ENCODE measurements around the gene F7. TPM values are rescaled to one million over a fixed set of nuclear protein-coding genes. Genes with fewer than 3 reads are reported as not detected.

Gene F7
- total RNA-seq, 6 experiments from 2014 or later: 42.9 to 147 (median 84.2) TPM

- no CpG with 5 or more reads among the region's 61 CpGs for WGBS (ENCODE audit: insufficient coverage, low coverage, low lambda C conversion rate, missing lambda C conversion rate)
- DNase-seq (no peak), ATAC-seq (peak in 1 of 4 donors; percentile 5)
- H3K4me3 ChIP-seq: no peak overlapping the region
- no peaks in the 10 kb centered on the region for H3K36me3 ChIP-seq
- H3K27ac ChIP-seq: no peak overlapping the region
- TF ChIP-seq, protein P1, sequence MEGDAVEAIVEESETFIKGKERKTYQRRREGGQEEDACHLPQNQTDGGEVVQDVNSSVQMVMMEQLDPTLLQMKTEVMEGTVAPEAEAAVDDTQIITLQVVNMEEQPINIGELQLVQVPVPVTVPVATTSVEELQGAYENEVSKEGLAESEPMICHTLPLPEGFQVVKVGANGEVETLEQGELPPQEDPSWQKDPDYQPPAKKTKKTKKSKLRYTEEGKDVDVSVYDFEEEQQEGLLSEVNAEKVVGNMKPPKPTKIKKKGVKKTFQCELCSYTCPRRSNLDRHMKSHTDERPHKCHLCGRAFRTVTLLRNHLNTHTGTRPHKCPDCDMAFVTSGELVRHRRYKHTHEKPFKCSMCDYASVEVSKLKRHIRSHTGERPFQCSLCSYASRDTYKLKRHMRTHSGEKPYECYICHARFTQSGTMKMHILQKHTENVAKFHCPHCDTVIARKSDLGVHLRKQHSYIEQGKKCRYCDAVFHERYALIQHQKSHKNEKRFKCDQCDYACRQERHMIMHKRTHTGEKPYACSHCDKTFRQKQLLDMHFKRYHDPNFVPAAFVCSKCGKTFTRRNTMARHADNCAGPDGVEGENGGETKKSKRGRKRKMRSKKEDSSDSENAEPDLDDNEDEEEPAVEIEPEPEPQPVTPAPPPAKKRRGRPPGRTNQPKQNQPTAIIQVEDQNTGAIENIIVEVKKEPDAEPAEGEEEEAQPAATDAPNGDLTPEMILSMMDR (IDR thresholded peaks at IDR 0.05): no peak
- intact Hi-C loops (cut with DNase I): loop anchor here in 1 of 2 donors (10.0 kb wide), 1 partner anchor 51 kb away; no protein-coding TSS in a partner anchor
- H3K4me1 ChIP-seq: no peaks in the 10 kb centered on the region
- no peaks in the 10 kb centered on the region for H3K9me3 ChIP-seq
- H3K27me3 ChIP-seq: no peaks in the 10 kb centered on the region
Measured at GRCh38 chr13:113096052-113096744, 9.4 kb upstream of the F7 start.

DNA sequence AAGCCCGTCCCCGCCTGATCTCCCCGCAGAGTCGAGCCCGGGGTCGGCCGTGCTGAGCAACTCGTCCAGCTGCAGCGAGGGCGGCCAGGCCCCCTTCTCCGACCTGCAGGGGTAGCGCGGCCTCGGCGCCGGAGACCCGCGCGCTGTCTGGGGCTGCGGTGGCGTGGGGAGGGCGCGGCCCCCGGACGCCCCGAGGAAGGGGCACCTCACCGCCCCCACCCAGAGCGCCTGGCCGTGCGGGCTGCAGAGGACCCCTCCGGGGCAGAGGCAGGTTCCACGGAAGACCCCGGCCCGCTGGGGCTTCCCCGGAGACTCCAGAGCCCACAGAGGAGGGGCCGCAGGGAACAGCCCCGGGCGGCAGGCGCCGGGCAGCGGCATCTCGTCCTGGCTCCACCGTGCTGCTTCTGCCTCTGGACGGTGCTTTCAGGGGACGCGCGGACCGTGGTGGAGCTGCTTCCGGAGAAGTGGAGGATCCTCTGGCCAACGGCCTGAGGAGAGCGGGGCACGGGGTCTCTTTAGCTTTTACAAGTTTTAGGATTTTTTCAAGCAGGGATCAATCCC lies 8.8 kb upstream of the F7 start:
- no peaks in the 10 kb centered on the region for H3K36me3 ChIP-seq
- H3K27ac ChIP-seq: no peak overlapping the region
- TF ChIP-seq POLR2A (IDR thresholded peaks at IDR 0.05): no peak
- TF ChIP-seq, protein P1 (IDR thresholded peaks at IDR 0.05): no peak
- H3K9me3 ChIP-seq: no peaks in the 10 kb centered on the region
- H3K27me3 ChIP-seq: no peaks in the 10 kb centered on the region
- whole genome bisulfite sequencing (ENCODE audit: insufficient coverage, low coverage, low lambda C conversion rate, missing lambda C conversion rate): 95% methylated on average over 5 of the region's 52 CpGs
- H3K4me3 ChIP-seq: no peak overlapping the region
- no peak for DNase-seq
- intact Hi-C loops (cut with DNase I): loop anchor here in 1 of 2 donors (10.0 kb wide), 1 partner anchor 52 kb away; no protein-coding TSS in a partner anchor
- H3K4me1 ChIP-seq: no peaks in the 10 kb centered on the region
- ATAC-seq: peak in 1 of 4 donors; percentile 7

GRCh38 chr13:113097651-113098050 lies 7.9 kb upstream of the F7 start:
- 98% methylated on average over 6 of the region's 7 CpGs for WGBS (ENCODE audit: insufficient coverage, low coverage, low lambda C conversion rate, missing lambda C conversion rate)
- H3K4me1 ChIP-seq: no peaks in the 10 kb centered on the region

DNA sequence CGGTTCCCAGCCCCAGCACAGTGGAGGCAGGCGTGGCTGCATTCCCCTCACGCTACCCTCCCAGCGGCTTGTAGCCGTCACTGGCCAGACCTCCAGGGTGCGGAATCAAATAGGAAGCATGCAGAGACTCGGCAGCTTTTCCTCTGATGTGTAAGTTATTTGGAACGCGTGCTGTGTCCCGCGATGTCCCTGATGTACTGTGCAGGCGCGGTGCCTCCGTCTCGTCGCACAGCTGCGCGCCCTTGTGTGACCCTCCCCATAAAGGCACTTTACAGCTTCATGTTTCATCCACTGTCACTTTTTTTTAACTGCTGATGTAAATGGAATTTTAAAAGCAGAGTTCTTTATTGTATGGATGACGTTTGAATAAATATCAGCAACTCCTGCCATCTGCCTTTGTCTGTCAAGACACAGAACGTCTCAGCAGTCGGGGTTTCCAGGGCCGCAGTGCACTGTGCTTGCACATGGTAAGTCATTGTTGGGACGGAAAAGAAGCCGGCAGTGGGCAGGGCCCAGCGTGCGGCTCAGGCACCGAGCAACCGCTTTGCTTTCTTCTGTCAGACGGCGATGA lies 7.3 kb upstream of the F7 start:
- Histone ChIP-seq H3K27ac (no peak overlapping the region), H3K9me3 (no peaks in the 10 kb centered on the region), H3K27me3 (no peaks in the 10 kb centered on the region), H3K4me1 (no peaks in the 10 kb centered on the region), H3K4me3 (no peak overlapping the region), H3K36me3 (no peaks in the 10 kb centered on the region)
- 95% methylated on average over 15 of the region's 30 CpGs for WGBS (ENCODE audit: insufficient coverage, low coverage, low lambda C conversion rate, missing lambda C conversion rate)
- no peak for DNase-seq
- ATAC-seq: no peak
- intact Hi-C loops (cut with DNase I): loop anchor here in 1 of 2 donors (10.0 kb wide), 1 partner anchor 53 kb away; no protein-coding TSS in a partner anchor
- TF ChIP-seq, protein P1 (IDR thresholded peaks at IDR 0.05): no peak
- TF ChIP-seq POLR2A (IDR thresholded peaks at IDR 0.05): no peak

More at GRCh38 chr13:113097651-113098050, 7.9 kb upstream of the F7 start:
- Histone ChIP-seq H3K36me3 (no peaks in the 10 kb centered on the region), H3K27me3 (no peaks in the 10 kb centered on the region), H3K9me3 (no peaks in the 10 kb centered on the region), H3K4me3 (no peak overlapping the region), H3K27ac (no peak overlapping the region)
- intact Hi-C loops (cut with DNase I): loop anchor here in 1 of 2 donors (10.0 kb wide), 1 partner anchor 53 kb away; no protein-coding TSS in a partner anchor
- DNase-seq: no peak
- no peak for TF ChIP-seq POLR2A (IDR thresholded peaks at IDR 0.05)
- TF ChIP-seq, protein P1 (IDR thresholded peaks at IDR 0.05): no peak
- no peak for ATAC-seq
